Activated CD8-positive, alpha-beta T cell treated with anti-CD3 and anti-CD28 coated beads for 36 hours (primary cell): Measurements from ENCODE around the gene PRKACB. TPM values are rescaled to one million over a fixed set of nuclear protein-coding genes. Genes with fewer than 3 reads are reported as not detected.
A peak's percentile ranks its signal among the peaks of the same experiment; 100 is the strongest.

Experiments
- ATAC-seq: fragments of 200-7000 bp; cut with Tn5 transposase; one replicate; pipeline ENCODE4 v1.10.0; 2021; ENCODE audit warnings: mild to moderate bottlenecking, moderate library complexity
- CTCF ChIA-PET: fragments of 350-600 bp; sonication (Branson Sonifier 250); formaldehyde crosslinking; loops from one replicate; lab custom pipeline; 2021; ENCODE audit warnings: antibody characterized with exemption; lab: Charles Lee
- POLR2A ChIA-PET: fragments of 350-600 bp; sonication (Branson Sonifier 250); formaldehyde crosslinking; loops from one replicate; lab custom pipeline; 2021; ENCODE audit warnings: antibody characterized with exemption; lab: Charles Lee
- DNase-seq: peaks from one replicate; pipeline ENCODE4 v3.0.0-alpha.2; 2020
- H3K27ac Mint-ChIP-seq: one replicate; pipeline ENCODE4 v1.8.0; 2021; ENCODE audit warnings: mild to moderate bottlenecking, mixed read lengths
- H3K27me3 Mint-ChIP-seq: one replicate; pipeline ENCODE4 v1.8.0; 2021; ENCODE audit warnings: mixed read lengths
- H3K36me3 Mint-ChIP-seq: one replicate; pipeline ENCODE4 v1.8.0; 2021; ENCODE audit warnings: low read depth, mixed read lengths
- H3K4me1 Mint-ChIP-seq: one replicate; pipeline ENCODE4 v1.8.0; 2021; ENCODE audit warnings: low read depth, mixed read lengths
- H3K4me3 Mint-ChIP-seq: one replicate; pipeline ENCODE4 v1.8.0; 2021; ENCODE audit warnings: mild to moderate bottlenecking, moderate library complexity, mixed read lengths
- H3K9me3 Mint-ChIP-seq: one replicate; pipeline ENCODE4 v1.8.0; 2021; ENCODE audit warnings: mixed read lengths
- intact Hi-C: fragments of 100-400 bp; cut with micrococcal nuclease; formaldehyde crosslinking; loops from one replicate; pipeline ENCODE4 v1.10.0; 2022
- total RNA-seq, 2 experiments: library from RNA; stranded (reverse); gene quantifications; one replicate each; pipeline ENCODE4 v1.2.3, GENCODE V29; 2021
- TF ChIP-seq, protein P1 (sequence below): fragments of 200-600 bp; IDR thresholded peaks from one replicate; pipeline ENCODE4 v1.8.0; 2022; ENCODE audit warnings: antibody characterized with exemption, mild to moderate bottlenecking

The PRKACB gene
- total RNA-seq, 2 experiments from 2014 or later, result 39.9 to 44.7 TPM

DNA sequence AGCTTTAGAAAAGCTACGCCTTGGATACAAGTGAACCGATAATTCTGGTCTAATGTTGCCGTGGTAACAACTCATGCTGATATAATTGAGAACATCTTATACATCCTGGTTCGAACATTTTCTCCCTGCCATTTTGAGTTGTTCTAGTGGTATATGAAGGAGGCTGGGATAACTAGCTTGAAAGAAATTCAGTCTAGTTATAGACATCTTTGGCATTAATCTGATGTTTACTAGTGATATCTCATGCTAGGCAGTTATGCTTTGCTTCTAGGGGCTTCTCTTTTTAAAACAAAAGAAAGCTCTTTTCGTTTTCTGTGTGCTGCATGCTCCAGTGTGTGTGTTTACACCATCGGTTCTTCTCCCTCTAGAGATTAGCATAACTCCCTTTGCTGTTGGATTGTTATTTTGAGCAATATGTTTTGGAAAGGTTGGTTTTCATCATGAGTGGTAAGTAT is 20.5 kb downstream of the PRKACB start:
- Mint-ChIP-seq H3K27ac (peak overlapping the region; percentile 58), H3K4me3 (peak overlapping the region; percentile 68), H3K9me3 (no peaks in the 10 kb centered on the region), H3K36me3 (peaks cover 8% of the 10 kb centered on the region), H3K4me1 (peaks cover 80% of the 10 kb centered on the region), H3K27me3 (no peaks in the 10 kb centered on the region)
- ChIA-PET POLR2A (interaction anchor here (2.1 to 3.1 kb wide), 3 partner anchors 9 to 20 kb away, joined by 6 to 15 read pairs (median 11); partner anchors contain the start of gene PRKACB), CTCF (interaction anchor here (0.7 to 3.0 kb wide), 9 partner anchors 9 to 268 kb away, joined by 3 to 19 read pairs (median 4); partner anchors contain the start of gene PRKACB)
- ATAC-seq, result peak; percentile 48
- intact Hi-C loops, result no loop called here
- DNase-seq, result no peak
- TF ChIP-seq, protein P1, sequence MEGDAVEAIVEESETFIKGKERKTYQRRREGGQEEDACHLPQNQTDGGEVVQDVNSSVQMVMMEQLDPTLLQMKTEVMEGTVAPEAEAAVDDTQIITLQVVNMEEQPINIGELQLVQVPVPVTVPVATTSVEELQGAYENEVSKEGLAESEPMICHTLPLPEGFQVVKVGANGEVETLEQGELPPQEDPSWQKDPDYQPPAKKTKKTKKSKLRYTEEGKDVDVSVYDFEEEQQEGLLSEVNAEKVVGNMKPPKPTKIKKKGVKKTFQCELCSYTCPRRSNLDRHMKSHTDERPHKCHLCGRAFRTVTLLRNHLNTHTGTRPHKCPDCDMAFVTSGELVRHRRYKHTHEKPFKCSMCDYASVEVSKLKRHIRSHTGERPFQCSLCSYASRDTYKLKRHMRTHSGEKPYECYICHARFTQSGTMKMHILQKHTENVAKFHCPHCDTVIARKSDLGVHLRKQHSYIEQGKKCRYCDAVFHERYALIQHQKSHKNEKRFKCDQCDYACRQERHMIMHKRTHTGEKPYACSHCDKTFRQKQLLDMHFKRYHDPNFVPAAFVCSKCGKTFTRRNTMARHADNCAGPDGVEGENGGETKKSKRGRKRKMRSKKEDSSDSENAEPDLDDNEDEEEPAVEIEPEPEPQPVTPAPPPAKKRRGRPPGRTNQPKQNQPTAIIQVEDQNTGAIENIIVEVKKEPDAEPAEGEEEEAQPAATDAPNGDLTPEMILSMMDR, result no peak

DNA sequence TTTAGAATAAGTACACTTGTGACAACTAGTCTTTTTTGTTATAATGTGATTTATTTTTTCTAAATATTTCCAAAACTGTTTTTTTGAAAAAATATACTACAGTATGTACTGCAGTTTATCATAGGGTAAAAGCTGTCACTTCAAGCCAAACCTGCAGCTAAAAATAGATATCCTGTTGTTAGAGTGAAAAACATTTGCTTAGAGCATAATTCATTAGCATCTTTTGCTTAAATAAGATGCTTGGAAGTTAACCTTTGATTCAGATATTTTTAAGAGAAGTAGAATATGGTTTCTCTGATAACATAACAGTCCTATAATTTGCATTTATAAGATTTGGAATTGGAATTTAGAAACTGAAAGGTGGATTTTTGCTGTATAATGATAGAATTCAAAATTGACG is 21.5 kb downstream of the PRKACB start:
- no peak for ATAC-seq
- CTCF ChIA-PET, result interaction anchor here (1.4 to 1.9 kb wide), 3 partner anchors 12 to 267 kb away, joined by 3 to 8 read pairs (median 6); partner anchors contain the start of gene PRKACB
- intact Hi-C loops, result no loop called here
- no peaks in the 10 kb centered on the region for H3K9me3 Mint-ChIP-seq
- DNase-seq, result no peak
- H3K27me3 Mint-ChIP-seq, result no peaks in the 10 kb centered on the region
- TF ChIP-seq, protein P1, result no peak
- H3K27ac Mint-ChIP-seq, result peak overlapping the region; percentile 64
- peak overlapping the region; percentile 58 for H3K4me3 Mint-ChIP-seq
- peaks cover 80% of the 10 kb centered on the region for H3K4me1 Mint-ChIP-seq
- peaks cover 8% of the 10 kb centered on the region for H3K36me3 Mint-ChIP-seq
- POLR2A ChIA-PET, result interaction anchor here (2.1 kb wide), 1 partner anchor 10 kb away, joined by 6 read pairs; no protein-coding TSS in a partner anchor

DNA sequence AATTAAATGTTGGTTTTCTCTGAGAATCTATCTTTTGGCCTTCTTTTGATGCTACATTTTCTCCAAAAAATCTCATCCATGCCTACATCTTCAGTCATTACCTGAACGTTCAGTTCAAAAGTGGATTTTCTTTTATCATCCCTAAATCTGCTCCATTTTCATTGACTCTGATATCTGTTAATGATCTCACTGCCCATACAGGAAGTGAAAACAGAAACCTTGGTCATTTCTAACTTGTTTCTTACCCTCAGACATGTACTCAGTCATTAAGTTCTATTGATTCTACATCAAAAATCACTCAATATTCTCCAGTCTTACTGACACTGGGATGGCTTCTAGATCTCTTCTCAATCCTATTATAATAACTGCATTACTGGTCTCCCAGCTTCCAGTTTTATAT is 22.7 kb downstream of the PRKACB start:
- ChIA-PET CTCF (no interaction called here), POLR2A (no interaction called here)
- Mint-ChIP-seq H3K4me1 (peaks cover 81% of the 10 kb centered on the region), H3K4me3 (peak overlapping the region; percentile 41), H3K27ac (peak overlapping the region; percentile 69), H3K36me3 (peaks cover 8% of the 10 kb centered on the region), H3K27me3 (no peaks in the 10 kb centered on the region), H3K9me3 (no peaks in the 10 kb centered on the region)
- TF ChIP-seq, protein P1, result no peak
- intact Hi-C loops, result no loop called here
- DNase-seq (no peak), ATAC-seq (peak; percentile 61)

DNA sequence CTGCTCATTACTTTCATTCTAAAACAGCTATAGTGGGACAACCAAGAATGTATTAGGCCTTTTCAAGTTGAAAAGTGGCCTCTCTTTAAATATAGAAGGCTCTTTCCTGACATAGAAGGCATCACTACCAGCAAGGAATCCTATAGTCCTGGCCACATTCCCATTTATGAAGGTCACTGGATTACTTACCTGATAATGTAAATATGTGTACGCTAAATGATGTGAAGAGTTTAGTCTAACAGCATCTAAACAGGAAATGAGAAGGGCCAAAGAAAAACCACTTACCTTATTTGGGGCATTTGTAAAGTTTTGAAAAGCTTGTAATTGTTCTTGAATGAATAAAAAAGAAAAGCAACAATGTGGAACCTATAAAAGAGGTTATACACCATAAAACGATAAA is 24.7 kb downstream of the PRKACB start:
- ATAC-seq (no peak), DNase-seq (no peak)
- Mint-ChIP-seq H3K36me3 (peaks cover 10% of the 10 kb centered on the region), H3K27ac (peak overlapping the region; percentile 76), H3K27me3 (no peaks in the 10 kb centered on the region), H3K9me3 (no peaks in the 10 kb centered on the region), H3K4me1 (peaks cover 72% of the 10 kb centered on the region), H3K4me3 (no peak overlapping the region)
- POLR2A ChIA-PET, result interaction anchor here (1.4 kb wide), 1 partner anchor 90 kb away, joined by 3 read pairs; no protein-coding TSS in a partner anchor
- CTCF ChIA-PET, result interaction anchor here (1.3 to 1.4 kb wide), 2 partner anchors 16 to 23 kb away, joined by 3 to 4 read pairs; no protein-coding TSS in a partner anchor
- TF ChIP-seq, protein P1, result no peak
- intact Hi-C loops, result no loop called here

DNA sequence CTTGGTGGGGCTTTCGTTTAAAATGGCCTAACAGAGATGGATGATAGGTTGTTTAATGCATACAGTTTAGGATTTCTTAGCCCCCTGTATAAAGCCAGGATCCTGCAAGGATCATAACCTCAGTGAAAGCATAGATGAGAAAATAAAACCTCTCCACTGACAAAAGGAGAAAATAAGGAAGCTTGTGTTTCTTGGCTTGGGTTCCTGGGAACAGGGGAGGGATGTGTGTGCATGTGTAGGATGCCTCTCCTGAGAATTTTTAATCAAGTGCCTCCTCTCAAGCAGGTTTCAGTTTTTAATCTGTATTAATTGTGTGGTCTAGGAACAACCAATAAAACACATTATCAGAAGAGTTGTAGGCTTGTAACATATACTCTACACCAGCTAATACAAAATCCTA is 26.1 kb downstream of the PRKACB start:
- intact Hi-C loops, result no loop called here
- H3K36me3 Mint-ChIP-seq, result peaks cover 8% of the 10 kb centered on the region
- H3K4me3 Mint-ChIP-seq, result no peak overlapping the region
- ChIA-PET POLR2A (no interaction called here), CTCF (interaction anchor here (1.3 to 1.4 kb wide), 2 partner anchors 18 to 24 kb away, joined by 3 to 4 read pairs; no protein-coding TSS in a partner anchor)
- no peaks in the 10 kb centered on the region for H3K27me3 Mint-ChIP-seq
- H3K9me3 Mint-ChIP-seq, result no peaks in the 10 kb centered on the region
- H3K27ac Mint-ChIP-seq, result no peak overlapping the region
- TF ChIP-seq, protein P1, result no peak
- ATAC-seq (no peak), DNase-seq (no peak)
- H3K4me1 Mint-ChIP-seq, result peaks cover 70% of the 10 kb centered on the region
